ENCODE results near the gene ABCB6.

ABCB6 gene

DNA sequence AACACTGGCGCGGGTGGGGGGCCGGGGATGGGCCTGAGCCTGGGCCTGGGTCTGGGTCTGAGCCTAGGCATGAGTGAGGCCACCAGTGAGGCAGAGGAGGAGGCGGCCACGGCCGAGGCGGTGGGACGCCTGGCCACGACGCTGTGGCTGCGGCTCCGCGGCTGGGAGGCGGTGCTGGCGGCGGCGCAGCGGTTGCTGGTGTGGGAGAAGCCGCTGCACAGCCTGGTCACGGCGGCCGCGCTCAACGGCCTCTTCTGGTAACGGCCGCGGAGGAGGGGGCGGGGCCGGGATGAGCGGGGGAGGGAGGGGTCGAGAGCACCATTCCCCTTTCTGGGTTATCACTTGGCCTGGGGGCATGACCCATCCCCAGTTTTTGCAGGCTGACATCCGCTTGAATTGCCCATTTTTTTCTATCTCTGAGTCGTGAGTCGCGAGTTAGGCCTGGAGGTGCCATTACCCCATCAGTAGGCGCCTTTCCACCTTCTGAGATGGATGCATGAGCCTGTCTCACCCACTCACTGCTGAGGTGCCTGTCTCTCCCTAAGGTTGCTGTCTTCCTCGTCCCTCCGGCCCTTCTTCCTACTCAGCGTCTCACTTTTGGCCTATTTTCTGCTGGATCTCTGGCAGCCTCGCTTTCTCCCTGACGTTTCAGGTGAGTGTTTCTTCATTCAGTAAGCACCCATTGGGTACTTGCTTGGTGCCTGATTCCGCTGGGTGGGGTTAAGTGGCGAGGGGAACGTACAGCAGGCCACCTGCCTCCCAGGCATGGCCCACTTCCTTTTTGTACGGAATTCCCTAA lies 40.2 kb downstream of the ABCB6 start:
- no peaks in the 10 kb centered on the region for H3K9me3 ChIP-seq (ENCODE audit: low read length)
- peaks cover 59% of the 10 kb centered on the region for H3K36me3 ChIP-seq (ENCODE audit: insufficient read depth, low read length)
- peaks cover 34% of the 10 kb centered on the region for H3K4me1 ChIP-seq (ENCODE audit: insufficient read depth, low read length)
- H3K9ac ChIP-seq (ENCODE audit: low read length): peak overlapping the region; percentile 52
- no peaks in the 10 kb centered on the region for H3K27me3 ChIP-seq (ENCODE audit: control insufficient read depth in 1 of 2, insufficient read depth in 2 of 2, low read length in 2 of 2)
- peak overlapping the region; percentile 69 to 70 for H3K4me3 ChIP-seq (ENCODE audit: low read depth in 1 of 2, low read length in 2 of 2)
- H3K27ac ChIP-seq (ENCODE audit: low read depth, low read length): peak overlapping the region; percentile 73

DNA sequence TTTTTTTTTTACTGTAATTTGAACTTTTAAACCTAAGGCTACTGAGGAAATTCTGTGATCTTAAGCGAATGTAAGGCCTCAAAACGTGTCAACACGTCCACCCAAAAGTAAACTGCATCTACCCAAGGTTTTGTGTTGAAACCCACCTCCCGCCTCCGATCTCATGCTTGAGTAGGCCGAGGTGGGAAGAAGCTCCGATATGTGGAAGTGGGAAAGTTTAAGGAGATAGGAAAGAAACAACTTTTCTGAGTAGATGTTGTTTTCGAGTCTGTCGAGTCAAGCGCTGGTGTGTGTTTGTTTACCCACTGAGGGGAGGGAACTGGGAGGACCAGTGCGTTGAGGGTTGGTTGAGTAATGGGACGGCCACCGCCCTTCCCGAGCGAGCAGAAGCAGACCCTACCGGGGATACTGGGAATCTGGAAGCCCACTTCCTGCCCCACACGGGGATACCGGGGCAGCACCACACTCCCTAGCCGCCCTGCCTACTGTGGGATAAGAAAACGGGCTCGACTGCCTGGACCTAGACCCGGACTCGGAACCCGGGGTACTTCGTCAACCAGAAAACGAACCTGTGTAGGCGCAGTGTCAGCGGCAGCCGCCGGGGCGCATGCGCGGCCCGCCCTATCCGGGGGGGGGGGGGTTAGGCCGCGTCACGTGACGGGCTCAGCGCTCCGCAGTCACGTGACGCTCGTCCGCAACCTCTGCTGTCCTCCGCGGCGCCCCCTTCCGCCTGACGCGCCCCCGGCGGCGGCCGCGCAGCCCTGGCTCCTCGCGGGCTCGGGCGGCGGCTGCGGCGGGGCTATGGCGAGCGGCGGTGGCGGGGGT lies 41.0 kb downstream of the ABCB6 start, which contains the start of gene RETREG2:
Gene RETREG2, plus strand, starts transcription at position 724 of the 825 bp plus-strand sequence. Its CDS starts 78 bp downstream, at position 802.
- H3K27me3 ChIP-seq (ENCODE audit: control insufficient read depth in 1 of 2, insufficient read depth in 2 of 2, low read length in 2 of 2): no peaks in the 10 kb centered on the region
- peaks cover 57% of the 10 kb centered on the region for H3K36me3 ChIP-seq (ENCODE audit: insufficient read depth, low read length)
- H3K9ac ChIP-seq (ENCODE audit: low read length): peak within 1 kb of the TSS; percentile 90
- peak within 1 kb of the TSS; percentile 89 for H3K27ac ChIP-seq (ENCODE audit: low read depth, low read length)
- H3K9me3 ChIP-seq (ENCODE audit: low read length): no peaks in the 10 kb centered on the region
- peak within 1 kb of the TSS; percentile 69 to 87 for H3K4me3 ChIP-seq (ENCODE audit: low read depth in 1 of 2, low read length in 2 of 2)
- H3K4me1 ChIP-seq (ENCODE audit: insufficient read depth, low read length): peaks cover 34% of the 10 kb centered on the region

DNA sequence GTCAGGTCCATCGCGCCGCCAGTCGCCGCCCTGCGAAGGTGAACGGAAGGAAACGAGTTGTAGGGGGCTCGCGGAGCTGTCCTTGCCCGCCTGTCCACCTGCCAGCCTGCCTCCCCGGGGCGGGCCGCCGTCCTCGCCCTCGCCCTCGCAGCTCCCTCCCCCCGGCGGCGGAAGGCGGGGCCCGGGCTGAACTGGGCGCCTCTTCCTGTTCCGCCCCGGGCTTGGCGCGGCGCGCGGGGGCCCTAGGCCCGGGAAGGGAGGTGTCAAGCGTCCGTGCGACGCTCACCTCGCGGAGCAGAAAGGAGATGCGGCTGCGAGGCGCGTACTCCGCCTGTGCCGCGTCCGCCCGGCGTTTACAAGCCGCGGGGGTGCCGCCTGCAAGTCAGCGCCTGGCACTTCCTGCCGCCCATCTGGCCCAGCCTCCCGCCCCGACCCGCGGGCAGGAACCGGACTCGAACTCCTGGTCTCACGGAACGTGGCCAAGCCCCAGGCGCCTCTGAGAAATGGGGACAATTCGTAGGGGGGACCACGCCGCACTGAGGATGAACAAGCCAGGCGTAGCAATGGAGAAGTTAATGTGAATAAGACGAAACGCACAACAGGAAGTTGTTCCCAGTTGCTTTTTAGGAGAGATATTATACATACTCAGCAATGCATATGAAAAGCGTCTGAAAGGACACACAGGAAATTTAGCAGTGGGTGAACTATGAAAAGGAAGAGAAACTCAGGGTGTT lies 41.8 kb downstream of the ABCB6 start, which contains the start of gene CNPPD1:
Gene CNPPD1, minus strand, starts transcription at position 108 of the 734 bp plus-strand sequence. Its CDS starts 97 bp downstream, at position 11.
- Histone ChIP-seq H3K4me3 (ENCODE audit: low read depth in 1 of 2, low read length in 2 of 2) (peak within 1 kb of the TSS; percentile 69 to 87), H3K36me3 (ENCODE audit: insufficient read depth, low read length) (peaks cover 57% of the 10 kb centered on the region), H3K9ac (ENCODE audit: low read length) (peak within 1 kb of the TSS; percentile 90), H3K27ac (ENCODE audit: low read depth, low read length) (peak within 1 kb of the TSS; percentile 89), H3K27me3 (ENCODE audit: control insufficient read depth in 1 of 2, insufficient read depth in 2 of 2, low read length in 2 of 2) (no peaks in the 10 kb centered on the region), H3K9me3 (ENCODE audit: low read length) (no peaks in the 10 kb centered on the region), H3K4me1 (ENCODE audit: insufficient read depth, low read length) (peaks cover 34% of the 10 kb centered on the region)

DNA sequence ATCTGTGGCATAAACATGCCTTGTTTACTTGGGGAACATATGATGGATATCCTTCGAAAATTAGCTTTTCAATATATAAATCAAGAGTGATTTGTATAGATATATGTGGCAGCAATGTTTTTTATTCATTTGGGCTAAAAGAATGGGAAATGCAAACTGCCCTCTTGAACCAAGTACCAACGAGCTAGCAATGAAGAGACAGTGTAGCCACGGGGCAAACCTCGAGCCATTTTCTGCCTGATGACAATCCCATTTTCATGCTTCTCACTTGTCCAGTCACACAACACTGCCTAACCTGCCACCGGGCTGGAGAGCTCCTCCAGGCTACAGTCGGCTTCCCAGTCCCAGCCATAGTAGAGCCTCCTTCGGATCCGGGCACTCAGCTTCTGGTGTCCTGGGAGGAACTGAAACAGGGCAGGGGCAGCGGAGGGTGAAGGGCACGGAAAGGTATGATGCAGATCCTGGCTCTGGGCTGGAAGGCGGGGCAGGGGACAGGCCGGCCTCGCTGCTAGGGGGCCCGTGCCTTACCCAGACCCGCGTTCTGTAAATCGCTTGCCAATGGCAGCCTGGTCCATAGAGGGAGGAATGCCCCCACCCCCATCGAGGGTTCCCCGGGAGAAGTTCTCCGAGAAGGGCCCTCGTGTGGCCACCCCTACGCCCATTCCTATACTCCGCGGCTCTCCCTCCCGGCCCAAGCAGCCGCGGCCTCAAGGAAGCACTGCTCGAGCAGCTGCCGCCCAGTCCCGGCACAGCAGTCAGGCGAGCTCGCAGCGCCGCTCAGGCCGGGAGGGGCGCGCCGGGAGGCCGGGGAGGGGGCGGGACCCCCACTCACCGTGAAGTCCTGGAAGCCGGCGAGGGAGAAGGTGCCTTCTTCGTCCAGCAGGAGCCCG lies 42.6 kb downstream of the ABCB6 start:
- Histone ChIP-seq H3K9me3 (ENCODE audit: low read length) (no peaks in the 10 kb centered on the region), H3K27ac (ENCODE audit: low read depth, low read length) (peak overlapping the region; percentile 89), H3K4me1 (ENCODE audit: insufficient read depth, low read length) (peaks cover 37% of the 10 kb centered on the region), H3K27me3 (ENCODE audit: control insufficient read depth in 1 of 2, insufficient read depth in 2 of 2, low read length in 2 of 2) (no peaks in the 10 kb centered on the region), H3K4me3 (ENCODE audit: low read depth in 1 of 2, low read length in 2 of 2) (peak overlapping the region; percentile 69 to 87), H3K36me3 (ENCODE audit: insufficient read depth, low read length) (peaks cover 50% of the 10 kb centered on the region), H3K9ac (ENCODE audit: low read length) (peak overlapping the region; percentile 52)

DNA sequence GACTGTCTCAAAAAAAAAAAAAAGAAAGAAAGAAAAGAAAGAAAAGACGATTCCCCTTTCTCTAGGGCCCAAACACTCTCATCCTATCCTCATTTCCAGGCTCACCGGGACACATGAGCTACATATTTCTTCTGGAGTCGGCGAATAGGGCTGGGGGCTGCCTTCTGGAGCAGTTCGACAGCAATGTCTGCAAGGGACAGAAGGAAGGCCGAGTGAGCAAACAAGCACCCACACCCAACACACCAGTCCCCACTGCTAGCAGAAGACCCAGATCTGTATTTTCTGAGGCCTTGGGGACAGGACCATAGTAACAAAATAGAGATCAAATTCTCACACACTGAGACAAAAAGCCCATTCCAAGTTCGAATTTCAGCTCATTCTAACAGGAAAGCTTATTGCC lies 43.3 kb downstream of the ABCB6 start:
- H3K27ac ChIP-seq (ENCODE audit: low read depth, low read length): no peak overlapping the region
- H3K4me1 ChIP-seq (ENCODE audit: insufficient read depth, low read length): peaks cover 40% of the 10 kb centered on the region
- H3K4me3 ChIP-seq (ENCODE audit: low read depth in 1 of 2, low read length in 2 of 2): peak overlapping the region in 1 of 2 donors; percentile 87
- H3K9me3 ChIP-seq (ENCODE audit: low read length): no peaks in the 10 kb centered on the region
- H3K9ac ChIP-seq (ENCODE audit: low read length): peak overlapping the region; percentile 52
- peaks cover 44% of the 10 kb centered on the region for H3K36me3 ChIP-seq (ENCODE audit: insufficient read depth, low read length)
- H3K27me3 ChIP-seq (ENCODE audit: control insufficient read depth in 1 of 2, insufficient read depth in 2 of 2, low read length in 2 of 2): no peaks in the 10 kb centered on the region

DNA sequence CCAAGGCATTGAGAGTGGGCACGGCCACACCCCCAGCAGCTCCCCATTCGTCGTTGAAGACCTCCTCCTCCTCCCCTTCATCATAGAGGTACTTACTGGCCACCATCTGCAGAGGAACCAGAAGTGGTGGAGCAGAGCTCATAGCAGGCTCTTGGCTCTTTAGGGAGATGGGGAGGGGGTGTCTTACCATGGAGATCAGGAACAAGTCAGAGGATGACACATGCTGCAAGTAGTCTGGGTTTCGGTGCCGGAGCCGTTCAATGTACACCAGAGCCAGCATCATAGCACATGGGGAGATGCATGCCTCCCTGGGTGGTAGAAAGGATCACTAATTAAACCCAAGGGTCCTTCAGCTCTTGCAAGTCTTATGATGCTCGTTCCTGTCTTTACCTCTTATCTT lies 44.0 kb downstream of the ABCB6 start:
- Histone ChIP-seq H3K4me3 (ENCODE audit: low read depth in 1 of 2, low read length in 2 of 2) (no peak overlapping the region), H3K36me3 (ENCODE audit: insufficient read depth, low read length) (peaks cover 37% of the 10 kb centered on the region), H3K9me3 (ENCODE audit: low read length) (no peaks in the 10 kb centered on the region), H3K4me1 (ENCODE audit: insufficient read depth, low read length) (peaks cover 34% of the 10 kb centered on the region), H3K27ac (ENCODE audit: low read depth, low read length) (no peak overlapping the region), H3K9ac (ENCODE audit: low read length) (no peak overlapping the region), H3K27me3 (ENCODE audit: control insufficient read depth in 1 of 2, insufficient read depth in 2 of 2, low read length in 2 of 2) (no peaks in the 10 kb centered on the region)

DNA sequence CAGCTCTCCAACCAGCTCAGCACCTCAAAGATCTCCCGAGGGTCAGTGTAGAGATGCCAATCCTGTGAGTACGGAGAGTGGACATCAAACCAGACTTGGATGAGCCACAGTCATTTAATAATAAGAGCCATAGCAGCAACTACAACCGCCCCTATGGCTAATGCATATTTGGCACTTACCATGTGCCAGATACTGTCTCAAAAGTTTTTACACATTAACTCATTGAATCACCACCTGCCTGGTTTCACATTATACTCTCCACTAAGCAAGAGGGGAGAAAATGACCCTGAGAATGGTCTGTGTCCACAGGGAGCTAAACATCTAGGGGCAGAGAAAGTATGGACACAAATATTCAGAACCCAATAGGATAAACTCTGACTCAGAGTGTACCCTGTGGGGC lies 44.6 kb downstream of the ABCB6 start:
- Histone ChIP-seq H3K4me1 (ENCODE audit: insufficient read depth, low read length) (peaks cover 27% of the 10 kb centered on the region), H3K36me3 (ENCODE audit: insufficient read depth, low read length) (peaks cover 33% of the 10 kb centered on the region), H3K27ac (ENCODE audit: low read depth, low read length) (no peak overlapping the region), H3K27me3 (ENCODE audit: control insufficient read depth in 1 of 2, insufficient read depth in 2 of 2, low read length in 2 of 2) (no peaks in the 10 kb centered on the region), H3K9ac (ENCODE audit: low read length) (no peak overlapping the region), H3K4me3 (ENCODE audit: low read depth in 1 of 2, low read length in 2 of 2) (no peak overlapping the region), H3K9me3 (ENCODE audit: low read length) (no peaks in the 10 kb centered on the region)

DNA sequence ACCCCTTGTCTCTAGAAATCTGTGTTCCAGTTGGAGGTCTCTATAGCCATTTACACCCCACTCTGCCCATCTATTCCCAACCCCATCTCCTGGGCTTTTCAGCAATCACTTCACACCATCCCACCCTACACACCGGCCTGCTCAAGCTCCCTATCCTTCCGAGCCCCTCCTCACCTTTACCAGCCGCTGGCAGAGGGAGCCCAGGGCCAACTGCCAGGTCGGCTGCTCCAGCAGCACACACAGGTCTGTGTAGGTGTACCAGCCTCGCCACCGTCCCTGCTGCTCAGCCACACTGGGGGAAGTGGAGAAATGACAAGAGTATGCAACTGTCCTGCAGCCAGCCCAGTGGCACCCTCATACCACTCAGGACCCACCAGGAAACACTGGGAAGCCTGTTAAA lies 45.6 kb downstream of the ABCB6 start:
- Histone ChIP-seq H3K27me3 (ENCODE audit: control insufficient read depth in 1 of 2, insufficient read depth in 2 of 2, low read length in 2 of 2) (no peaks in the 10 kb centered on the region), H3K27ac (ENCODE audit: low read depth, low read length) (no peak overlapping the region), H3K9ac (ENCODE audit: low read length) (no peak overlapping the region), H3K9me3 (ENCODE audit: low read length) (no peaks in the 10 kb centered on the region), H3K4me3 (ENCODE audit: low read depth in 1 of 2, low read length in 2 of 2) (no peak overlapping the region), H3K4me1 (ENCODE audit: insufficient read depth, low read length) (peaks cover 22% of the 10 kb centered on the region), H3K36me3 (ENCODE audit: insufficient read depth, low read length) (peaks cover 33% of the 10 kb centered on the region)

DNA sequence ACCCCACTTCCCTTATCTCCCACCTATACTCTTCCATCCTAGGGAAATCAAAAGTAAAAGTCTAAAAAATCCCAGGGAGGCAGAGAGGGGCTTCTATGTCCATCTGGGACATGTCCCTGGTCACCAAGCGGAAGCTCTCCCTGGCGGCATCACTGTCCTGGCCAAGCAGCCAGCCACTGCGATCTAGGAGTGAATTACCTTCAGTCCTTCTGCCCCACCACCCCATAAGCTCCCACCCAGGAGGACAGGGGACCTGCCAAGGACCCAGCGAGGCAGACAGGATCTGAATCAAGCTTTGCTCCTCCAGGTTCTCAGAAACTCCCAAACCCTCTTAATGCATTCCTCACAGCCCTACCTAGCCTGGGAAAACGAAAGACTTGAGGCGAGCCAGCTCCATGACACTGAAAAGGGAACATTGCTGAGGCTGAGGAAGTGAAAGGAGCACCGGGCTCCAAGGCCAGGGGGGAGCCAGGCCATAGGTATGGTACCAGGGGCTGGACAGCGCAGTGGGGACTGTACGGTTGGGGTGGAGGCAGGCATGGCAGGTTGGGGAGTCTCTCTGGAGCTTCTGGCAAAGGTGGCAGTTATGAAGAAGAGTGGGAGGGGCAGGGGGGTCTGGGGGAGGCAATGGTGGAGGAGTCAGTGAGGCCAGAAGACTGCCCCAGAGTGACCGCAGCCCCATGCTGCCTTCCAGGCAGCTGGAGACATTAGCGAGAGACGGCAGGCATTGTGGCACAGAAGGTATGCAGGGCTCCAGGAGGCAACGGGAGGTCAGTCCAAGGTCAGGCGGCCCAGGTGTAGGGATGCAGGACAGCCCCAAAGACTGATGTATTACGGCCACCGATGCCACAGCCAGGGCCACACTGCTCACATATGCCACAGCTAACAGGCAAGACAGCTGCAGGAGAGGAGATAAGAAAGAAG lies 46.3 kb downstream of the ABCB6 start:
- peaks cover 33% of the 10 kb centered on the region for H3K36me3 ChIP-seq (ENCODE audit: insufficient read depth, low read length)
- H3K9me3 ChIP-seq (ENCODE audit: low read length): no peaks in the 10 kb centered on the region
- H3K9ac ChIP-seq (ENCODE audit: low read length): no peak overlapping the region
- H3K27ac ChIP-seq (ENCODE audit: low read depth, low read length): peak overlapping the region; percentile 43
- H3K27me3 ChIP-seq (ENCODE audit: control insufficient read depth in 1 of 2, insufficient read depth in 2 of 2, low read length in 2 of 2): no peaks in the 10 kb centered on the region
- H3K4me1 ChIP-seq (ENCODE audit: insufficient read depth, low read length): peaks cover 22% of the 10 kb centered on the region
- no peak overlapping the region for H3K4me3 ChIP-seq (ENCODE audit: low read depth in 1 of 2, low read length in 2 of 2)

DNA sequence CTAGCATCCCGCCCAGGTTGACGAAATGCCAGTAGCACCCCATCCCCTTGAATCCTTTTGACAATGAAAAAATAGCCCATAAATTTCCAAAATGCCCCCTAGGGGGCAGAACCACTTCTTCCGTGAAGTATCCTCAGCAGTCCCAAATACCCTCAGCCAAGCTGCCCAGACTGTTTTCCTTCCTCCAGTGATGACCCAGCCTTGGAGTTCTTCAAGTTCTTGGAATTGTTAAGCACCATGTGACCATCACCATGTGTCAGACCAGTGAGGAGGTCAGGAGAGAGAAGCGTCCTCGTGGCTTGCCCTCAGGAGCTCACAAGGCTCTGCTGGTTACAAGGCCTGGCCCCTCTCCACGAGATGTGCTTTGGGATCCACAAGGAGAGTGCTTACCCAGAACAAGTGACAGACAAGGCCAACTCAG lies 47.5 kb downstream of the ABCB6 start:
- Histone ChIP-seq H3K4me1 (ENCODE audit: insufficient read depth, low read length) (peaks cover 22% of the 10 kb centered on the region), H3K27ac (ENCODE audit: low read depth, low read length) (peak overlapping the region; percentile 43), H3K36me3 (ENCODE audit: insufficient read depth, low read length) (peaks cover 33% of the 10 kb centered on the region), H3K9ac (ENCODE audit: low read length) (no peak overlapping the region), H3K27me3 (ENCODE audit: control insufficient read depth in 1 of 2, insufficient read depth in 2 of 2, low read length in 2 of 2) (no peaks in the 10 kb centered on the region), H3K4me3 (ENCODE audit: low read depth in 1 of 2, low read length in 2 of 2) (no peak overlapping the region), H3K9me3 (ENCODE audit: low read length) (no peaks in the 10 kb centered on the region)

All from muscle layer of colon (tissue), 2 donors.